ENCODE measurements around the gene CEP70.
"Not testable (repeated sequence)": the region's sequence is repeated elsewhere in the genome, so short reads cannot be mapped to it uniquely, and the experiment has no call there.

Gene CEP70

GRCh38 chr3:138594150-138594934 lies at the start of gene CEP70:
Gene CEP70, minus strand, starts transcription at chr3:138594260. Its CDS starts 21,333 bp downstream, at chr3:138572927.
- DNase-seq (ENCODE audit: low read depth): peak; percentile 93

GRCh38 chr3:138642927-138643253 lies 48.8 kb upstream of the CEP70 start:
- no peak for DNase-seq (ENCODE audit: low read depth)

- no peak for DNase-seq (ENCODE audit: low read depth)
Observed at GRCh38 chr3:138642226-138642926, 48.3 kb upstream of the CEP70 start.

- DNase-seq (ENCODE audit: low read depth): no peak
Observed at GRCh38 chr3:138640537-138640936, 46.5 kb upstream of the CEP70 start.

GRCh38 chr3:138638641-138639040 lies 44.6 kb upstream of the CEP70 start:
- DNase-seq (ENCODE audit: low read depth): peak; percentile 5

- DNase-seq (ENCODE audit: low read depth): no peak
Observed at GRCh38 chr3:138629526-138629925, 35.5 kb upstream of the CEP70 start.

GRCh38 chr3:138625707-138626365 lies 31.8 kb upstream of the CEP70 start:
- DNase-seq (ENCODE audit: low read depth): no peak

GRCh38 chr3:138624518-138624917 lies 30.5 kb upstream of the CEP70 start:
- DNase-seq (ENCODE audit: low read depth): no peak

- DNase-seq (ENCODE audit: low read depth): no peak
Observed at GRCh38 chr3:138620431-138620830, 26.4 kb upstream of the CEP70 start.

GRCh38 chr3:138615462-138615861 lies 21.4 kb upstream of the CEP70 start:
- DNase-seq (ENCODE audit: low read depth): no peak

GRCh38 chr3:138609898-138610266 lies 15.8 kb upstream of the CEP70 start:
- DNase-seq (ENCODE audit: low read depth): no peak

- peak; percentile 18 for DNase-seq (ENCODE audit: low read depth)
Observed at GRCh38 chr3:138608322-138609135, 14.5 kb upstream of the CEP70 start, which contains the start of gene FAIM. Gene FAIM, plus strand, starts transcription at chr3:138608771. Its CDS starts 10,956 bp downstream, at chr3:138619727.

GRCh38 chr3:138604106-138604595 lies 10.1 kb upstream of the CEP70 start:
- DNase-seq (ENCODE audit: low read depth): not testable (repeated sequence)

GRCh38 chr3:138601661-138602060 lies 7.6 kb upstream of the CEP70 start:
- DNase-seq (ENCODE audit: low read depth): not testable (repeated sequence)

GRCh38 chr3:138600100-138600745 lies 6.2 kb upstream of the CEP70 start:
- no peak for DNase-seq (ENCODE audit: low read depth)

- DNase-seq (ENCODE audit: low read depth): no peak
Observed at GRCh38 chr3:138598534-138598933, 4.5 kb upstream of the CEP70 start.

- not testable (repeated sequence) for DNase-seq (ENCODE audit: low read depth)
Observed at GRCh38 chr3:138597186-138597976, 3.3 kb upstream of the CEP70 start.

GRCh38 chr3:138594935-138595610 lies 1.0 kb upstream of the CEP70 start:
- no peak for DNase-seq (ENCODE audit: low read depth)

- no peak for DNase-seq (ENCODE audit: low read depth)
Observed at GRCh38 chr3:138593488-138594149, 441 bp downstream of the CEP70 start.
